Measurements from ENCODE around the gene DNAL1. TPM values are rescaled to one million over a fixed set of nuclear protein-coding genes. Genes with fewer than 3 reads are reported as not detected.

The DNAL1 gene
- total and polyA plus RNA-seq, 2 donors: 6.3 to 13.3 TPM

GRCh38 chr14:73750531-73750901 is 105.7 kb downstream of the DNAL1 start:
- H3K27ac ChIP-seq (ENCODE audit: low read depth): no peak overlapping the region
- H3K4me1 ChIP-seq (ENCODE audit: insufficient read depth): peaks cover 7% of the 10 kb centered on the region
- H3K4me3 ChIP-seq (ENCODE audit: low read depth, low read length): no peak overlapping the region
- 16% methylated on average over 3 of the region's 3 CpGs for WGBS
- H3K36me3 ChIP-seq (ENCODE audit: insufficient read depth): no peaks in the 10 kb centered on the region
- DNase-seq (ENCODE audit: extremely low spot score): no peak

- DNase-seq (ENCODE audit: extremely low spot score): no peak
- H3K36me3 ChIP-seq (ENCODE audit: insufficient read depth): no peaks in the 10 kb centered on the region
- H3K4me1 ChIP-seq (ENCODE audit: insufficient read depth): peaks cover 6% of the 10 kb centered on the region
- no peak overlapping the region for H3K27ac ChIP-seq (ENCODE audit: low read depth)
- H3K4me3 ChIP-seq (ENCODE audit: low read depth, low read length): no peak overlapping the region
- WGBS: 52% methylated on average over 7 of the region's 7 CpGs
Measured at GRCh38 chr14:73751157-73751691, 106.4 kb downstream of the DNAL1 start.

- Histone ChIP-seq H3K4me3 (ENCODE audit: low read depth, low read length) (no peak overlapping the region), H3K4me1 (ENCODE audit: insufficient read depth) (peaks cover 6% of the 10 kb centered on the region), H3K27ac (ENCODE audit: low read depth) (peak overlapping the region; percentile 61), H3K36me3 (ENCODE audit: insufficient read depth) (no peaks in the 10 kb centered on the region)
- DNase-seq (ENCODE audit: extremely low spot score): no peak
- WGBS: 35% methylated on average over 7 of the region's 7 CpGs
Measured at GRCh38 chr14:73752297-73752992, 107.7 kb downstream of the DNAL1 start.

Small RNA genes lying within 50 kb of the gene (small RNA-seq; reads per million reads assigned to genes)
- not detected for gene RNU6-240P

Other genes with a start within 250 kb of the DNAL1 start
- 57.9 TPM for gene NUMB, start 186.4 kb upstream of the DNAL1 start, total RNA-seq
- gene NUMB, start 186.4 kb upstream of the DNAL1 start, polyA plus RNA-seq: 52.3 TPM
- gene RIOX1, start 154.1 kb upstream of the DNAL1 start, total RNA-seq: 9.9 TPM
- gene RIOX1, start 154.1 kb upstream of the DNAL1 start, polyA plus RNA-seq: 9.7 TPM
- gene ACOT1, start 107.8 kb upstream of the DNAL1 start, total RNA-seq: 1.7 TPM
- 12.0 TPM for gene ACOT1, start 107.8 kb upstream of the DNAL1 start, polyA plus RNA-seq
- gene HEATR4, start 86.0 kb upstream of the DNAL1 start, total RNA-seq: 0.37 TPM
- 0.37 TPM for gene HEATR4, start 86.0 kb upstream of the DNAL1 start, polyA plus RNA-seq
- 39.4 TPM for gene ACOT2, start 75.8 kb upstream of the DNAL1 start, total RNA-seq
- gene ACOT2, start 75.8 kb upstream of the DNAL1 start, polyA plus RNA-seq: 84.3 TPM
- 1.6 TPM for gene ACOT4, start 53.1 kb upstream of the DNAL1 start, total RNA-seq
- 1.0 TPM for gene ACOT4, start 53.1 kb upstream of the DNAL1 start, polyA plus RNA-seq
- not detected for gene ACOT6, start 32.5 kb upstream of the DNAL1 start, total RNA-seq
- gene ACOT6, start 32.5 kb upstream of the DNAL1 start, polyA plus RNA-seq: not detected
- 38.3 TPM for gene PNMA1, start 69.4 kb downstream of the DNAL1 start, total RNA-seq
- gene PNMA1, start 69.4 kb downstream of the DNAL1 start, polyA plus RNA-seq: 85.8 TPM
- 13.3 TPM for gene PTGR2, start 206.8 kb downstream of the DNAL1 start, total RNA-seq
- 5.5 TPM for gene PTGR2, start 206.8 kb downstream of the DNAL1 start, polyA plus RNA-seq
- gene ZNF410, start 241.9 kb downstream of the DNAL1 start, total RNA-seq: 75.4 TPM
- gene ZNF410, start 241.9 kb downstream of the DNAL1 start, polyA plus RNA-seq: 32.9 TPM

Measured in urinary bladder (tissue), 4 donors.